ENCODE measurements around the gene SRRM2.

DNA sequence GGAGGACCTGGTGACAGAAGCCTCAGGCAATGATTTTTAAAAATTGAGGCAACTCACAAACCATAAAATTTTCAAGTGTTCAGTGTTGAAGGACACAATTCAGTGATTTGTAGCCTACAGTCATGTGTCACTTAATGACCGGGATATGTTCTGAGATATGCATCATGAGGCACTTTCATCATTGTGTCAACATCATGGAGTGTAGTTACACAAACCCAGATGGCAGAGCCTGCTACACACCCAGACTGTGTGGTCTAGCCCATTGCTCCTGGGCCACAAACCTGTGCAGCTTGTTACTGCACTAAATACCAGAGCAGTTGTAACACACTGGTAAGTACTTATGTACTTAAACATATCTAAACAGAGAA lies 47.4 kb downstream of the SRRM2 start:
- TF ChIP-seq, protein P1, sequence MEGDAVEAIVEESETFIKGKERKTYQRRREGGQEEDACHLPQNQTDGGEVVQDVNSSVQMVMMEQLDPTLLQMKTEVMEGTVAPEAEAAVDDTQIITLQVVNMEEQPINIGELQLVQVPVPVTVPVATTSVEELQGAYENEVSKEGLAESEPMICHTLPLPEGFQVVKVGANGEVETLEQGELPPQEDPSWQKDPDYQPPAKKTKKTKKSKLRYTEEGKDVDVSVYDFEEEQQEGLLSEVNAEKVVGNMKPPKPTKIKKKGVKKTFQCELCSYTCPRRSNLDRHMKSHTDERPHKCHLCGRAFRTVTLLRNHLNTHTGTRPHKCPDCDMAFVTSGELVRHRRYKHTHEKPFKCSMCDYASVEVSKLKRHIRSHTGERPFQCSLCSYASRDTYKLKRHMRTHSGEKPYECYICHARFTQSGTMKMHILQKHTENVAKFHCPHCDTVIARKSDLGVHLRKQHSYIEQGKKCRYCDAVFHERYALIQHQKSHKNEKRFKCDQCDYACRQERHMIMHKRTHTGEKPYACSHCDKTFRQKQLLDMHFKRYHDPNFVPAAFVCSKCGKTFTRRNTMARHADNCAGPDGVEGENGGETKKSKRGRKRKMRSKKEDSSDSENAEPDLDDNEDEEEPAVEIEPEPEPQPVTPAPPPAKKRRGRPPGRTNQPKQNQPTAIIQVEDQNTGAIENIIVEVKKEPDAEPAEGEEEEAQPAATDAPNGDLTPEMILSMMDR (conservative IDR thresholded peaks at IDR 0.05; ENCODE audit: low read length), result no peak
- TF ChIP-seq EZH2phosphoT487 (IDR thresholded peaks at IDR 0.05; ENCODE audit: borderline replicate concordance), result no peak
